Endothelial cell of umbilical vein (primary cell): ENCODE data around the gene NDUFA8. TPM values are rescaled to one million over a fixed set of nuclear protein-coding genes. Genes with fewer than 3 reads are reported as not detected.

Experiments
- BruUV-seq: library from RNA; stranded (reverse); fragments of 400-500 nt; replicated peaks from 2 replicates; lab custom pipeline; 2021; lab: Mats Ljungman, UMichigan
- CTCF ChIA-PET: fragments of 300-600, 350-600 bp; sonication (Branson Sonifier 250); formaldehyde crosslinking; loops from one replicate; lab custom pipeline; 2021; ENCODE audit warnings: antibody characterized with exemption, inconsistent platforms; lab: Charles Lee
- POLR2A ChIA-PET: fragments of 300-600, 350-600 bp; sonication (Branson Sonifier 250); formaldehyde crosslinking; loops from one replicate; lab custom pipeline; 2021; ENCODE audit warnings: antibody characterized with exemption, inconsistent platforms; lab: Charles Lee
- DNase-seq: peaks from one replicate; pipeline ENCODE4 v3.0.0-alpha.2; 2011; ENCODE audit warnings: low read depth, low spot score
- FAIRE-seq: peaks from 2 replicates; lab custom pipeline; 2011; peaks lifted over from hg19 to GRCh38; lab: Jason Lieb, UNC
- H2AFZ ChIP-seq: 2 replicates; pipeline ENCODE4 v1.6.0; 2012; ENCODE audit warnings: low read depth, low read length, control low read depth, inconsistent platforms
- H3K27ac ChIP-seq: 2 replicates; pipeline ENCODE4 v1.5.1; 2011; ENCODE audit warnings: low read depth, mild to moderate bottlenecking, control low read depth, low read length, moderate library complexity; ENCODE audit not compliant: insufficient read depth
- H3K27me3 ChIP-seq, 2 experiments: 2 replicates each; pipeline versions ENCODE4 v1.6.0 to v1.6.1; 2011; ENCODE audit warnings: low read length in 2 of 2, mixed read lengths in 1 of 2; ENCODE audit not compliant: control insufficient read depth in 2 of 2, insufficient read depth in 2 of 2
- H3K36me3 ChIP-seq, 2 experiments: 2 replicates in 1 of 2; 3 replicates in 1 of 2; pipeline ENCODE4 v1.5.1; 2011; ENCODE audit warnings: low read length in 2 of 2, mild to moderate bottlenecking in 1 of 2, moderate library complexity in 1 of 2; ENCODE audit not compliant: control insufficient read depth in 2 of 2, insufficient read depth in 2 of 2; ENCODE audit errors: extremely low read depth in 1 of 2
- H3K4me1 ChIP-seq: 3 replicates; pipeline ENCODE4 v1.5.1; 2011; ENCODE audit warnings: mild to moderate bottlenecking, low read length; ENCODE audit not compliant: control insufficient read depth, insufficient read depth; ENCODE audit errors: extremely low read depth
- H3K4me2 ChIP-seq: 2 replicates; pipeline ENCODE4 v1.6.1; 2011; ENCODE audit warnings: low read length, control low read depth, mixed read lengths; ENCODE audit not compliant: insufficient read depth
- H3K4me3 ChIP-seq, 3 experiments: fragments of 200-600 bp in 1 of 3; sonication (generic), shearing (Covaris generic) in 1 of 3; replicated peaks in 1 of 3; 2 replicates each; pipeline ENCODE4 v1.5.1; 2011 to 2016; ENCODE audit warnings: control low read depth in 3 of 3, low read length in 3 of 3, mild to moderate bottlenecking in 2 of 3, inconsistent platforms in 1 of 3, low read depth in 1 of 3, moderate library complexity in 1 of 3; ENCODE audit not compliant: insufficient read depth in 1 of 3
- H3K79me2 ChIP-seq: 2 replicates; pipeline ENCODE4 v1.6.0; 2012; ENCODE audit warnings: low read length, inconsistent platforms; ENCODE audit not compliant: control insufficient read depth, insufficient read depth
- H3K9ac ChIP-seq: replicated peaks from 2 replicates; pipeline ENCODE3; 2011; ENCODE audit warnings: low read length, control low read depth; ENCODE audit not compliant: insufficient read depth; ENCODE audit errors: extremely low read depth
- H3K9me1 ChIP-seq: replicated peaks from 3 replicates; pipeline ENCODE4 v1.6.0; 2011; ENCODE audit warnings: mild to moderate bottlenecking, low read length; ENCODE audit not compliant: control insufficient read depth, insufficient read depth; ENCODE audit errors: extremely low read depth
- H3K9me3 ChIP-seq: replicated peaks from 2 replicates; pipeline ENCODE4 v1.5.1; 2012; ENCODE audit warnings: low read length, inconsistent platforms; ENCODE audit not compliant: control insufficient read depth, insufficient read depth
- H4K20me1 ChIP-seq: replicated peaks from 2 replicates; pipeline ENCODE3; 2011; ENCODE audit warnings: mild to moderate bottlenecking, low read length; ENCODE audit not compliant: control insufficient read depth, insufficient read depth; ENCODE audit errors: extremely low read depth
- CTCF ChIP-seq, 2 donors: IDR thresholded peaks; 1 replicate in 1 of 2; 2 replicates in 1 of 2; pipeline ENCODE4 v1.5.1; 2011; ENCODE audit warnings: low read length in 2 of 2, mild to moderate bottlenecking in 2 of 2, moderate library complexity in 2 of 2, control low read depth in 1 of 2, inconsistent platforms in 1 of 2, low read depth in 1 of 2; ENCODE audit not compliant: insufficient read depth in 1 of 2; ENCODE audit errors: extremely low read depth in 1 of 2
- EZH2 ChIP-seq: IDR thresholded peaks from 2 replicates; pipeline ENCODE4 v1.6.1; 2012; ENCODE audit warnings: borderline replicate concordance, low read depth, mild to moderate bottlenecking, moderate library complexity, low read length, inconsistent platforms; ENCODE audit not compliant: severe bottlenecking
- FOS ChIP-seq: IDR thresholded peaks from 2 replicates; pipeline ENCODE4 v1.6.1; 2011; ENCODE audit warnings: mild to moderate bottlenecking, low read length, moderate library complexity, borderline replicate concordance; ENCODE audit not compliant: insufficient read depth
- GATA2 ChIP-seq: IDR thresholded peaks from 2 replicates; pipeline ENCODE4 v1.7.0; 2011; ENCODE audit warnings: low read depth, mild to moderate bottlenecking, moderate library complexity, mixed read lengths, low read length; ENCODE audit not compliant: insufficient read length, insufficient read depth
- JUN ChIP-seq: IDR thresholded peaks from 2 replicates; pipeline ENCODE4 v1.6.1; 2011; ENCODE audit warnings: borderline replicate concordance, low read depth; ENCODE audit not compliant: insufficient read length, insufficient read depth
- MYC ChIP-seq: IDR thresholded peaks from one replicate; pipeline ENCODE4 v1.6.1; 2011; ENCODE audit warnings: mild to moderate bottlenecking, low read depth, low read length
- POLR2A ChIP-seq: IDR thresholded peaks from 2 replicates; pipeline ENCODE4 v1.6.1; 2012; ENCODE audit warnings: low read depth, mild to moderate bottlenecking, control low read depth, low read length
- POLR2AphosphoS5 ChIP-seq: IDR thresholded peaks from 2 replicates; pipeline ENCODE4 v1.6.1; 2012; ENCODE audit warnings: low read depth, mild to moderate bottlenecking, control low read depth, low read length, moderate library complexity; ENCODE audit not compliant: insufficient read depth
- dilution Hi-C: fragments of 300-500 bp; cut with MboI; formaldehyde crosslinking; loops from one replicate; pipeline ENCODE4 v1.15.0; 2019; ENCODE audit warnings: low sequenced_read_pairs; ENCODE audit not compliant: extremely low pct_ligation_motif_present
- intact Hi-C: fragments of 100-400 bp; cut with micrococcal nuclease; formaldehyde crosslinking; loops from one replicate; pipeline ENCODE4 v1.10.0; 2022
- polyA plus RNA-seq, 4 experiments: library from polyadenylated mRNA; depleted of rRNA in 3 of 4; stranded (reverse) in 3 of 4; unstranded in 1 of 4; fragments of >200 nt; gene quantifications; 2 replicates each; pipeline versions ENCODE4 v1.2.1 to v1.2.3, GENCODE V29; 2011 to 2012; ENCODE audit warnings: missing spikeins in 1 of 4
- total RNA-seq: library from RNA; stranded (reverse); gene quantifications from 2 replicates; pipeline ENCODE4 v1.2.3, GENCODE V29; 2021
- TF ChIP-seq, protein P1 (sequence below): IDR thresholded peaks from 2 replicates; pipeline ENCODE4 v1.6.1; 2011; ENCODE audit not compliant: insufficient read depth, insufficient read length

Gene NDUFA8
- total and polyA plus RNA-seq, 2 donors (not counting 3 experiments of a cell fraction or from before 2014, with no cell fraction given) = 68.2 to 100 TPM

DNA sequence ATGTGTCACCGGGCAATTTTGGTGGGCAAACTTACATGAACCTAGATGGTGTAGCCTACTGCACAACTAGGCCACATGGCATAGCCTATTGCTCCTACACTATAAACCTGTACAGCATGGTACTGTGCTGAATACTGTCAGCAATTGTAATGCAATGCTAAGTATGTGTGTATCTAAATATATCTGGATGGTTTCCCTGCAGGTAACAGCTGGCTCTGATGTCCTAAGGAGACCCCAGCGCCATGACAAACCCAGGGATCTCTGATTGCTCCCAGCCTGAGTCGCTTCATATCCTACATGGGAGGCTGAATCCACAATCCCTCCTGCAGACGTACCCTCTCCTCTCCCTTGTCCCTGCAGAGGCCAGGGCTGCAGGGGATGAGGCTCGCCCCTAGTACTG, 39.9 kb downstream of the NDUFA8 start:
- no peak overlapping the region for H3K9ac ChIP-seq
- H3K27me3 ChIP-seq = peaks cover 0 to 5% of the 10 kb centered on the region in 2 experiments
- intact Hi-C loops (no loop called here), dilution Hi-C loops (loop anchor here (25.0 kb wide), 1 partner anchor 243 kb away; the partner anchor contains the start of gene PTGS1)
- H4K20me1 ChIP-seq = no peaks in the 10 kb centered on the region
- TF ChIP-seq, protein P1, sequence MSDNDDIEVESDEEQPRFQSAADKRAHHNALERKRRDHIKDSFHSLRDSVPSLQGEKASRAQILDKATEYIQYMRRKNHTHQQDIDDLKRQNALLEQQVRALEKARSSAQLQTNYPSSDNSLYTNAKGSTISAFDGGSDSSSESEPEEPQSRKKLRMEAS = no peak
- TF ChIP-seq MYC (no peak), FOS (no peak)
- POLR2A ChIA-PET = no interaction called here
- H3K4me3 ChIP-seq = no peak overlapping the region
- BruUV-seq = no TSS peak
- no peak overlapping the region for H3K4me2 ChIP-seq
- no peak for FAIRE-seq
- H3K9me1 ChIP-seq = no peaks in the 10 kb centered on the region
- no peaks in the 10 kb centered on the region for H3K79me2 ChIP-seq
- H3K9me3 ChIP-seq = no peaks in the 10 kb centered on the region
- CTCF ChIA-PET = interaction anchor here (9.4 to 14.3 kb wide), 2 partner anchors 22 to 230 kb away, joined by 331 to 576 read pairs; no protein-coding TSS in a partner anchor
- no peak overlapping the region for H2AFZ ChIP-seq
- no peak overlapping the region for H3K27ac ChIP-seq
- H3K36me3 ChIP-seq = no peaks in the 10 kb centered on the region
- H3K4me1 ChIP-seq = no peaks in the 10 kb centered on the region
- DNase-seq = no peak

- intact Hi-C loops = no loop called here
- dilution Hi-C loops = loop anchor here (25.0 kb wide), 1 partner anchor 243 kb away; the partner anchor contains the start of gene PTGS1
- Histone ChIP-seq H3K9ac (no peak overlapping the region), H3K9me1 (no peaks in the 10 kb centered on the region), H3K4me3 (no peak overlapping the region), H3K9me3 (no peaks in the 10 kb centered on the region), H3K27me3 (peaks cover 0 to 5% of the 10 kb centered on the region in 2 experiments), H3K36me3 (no peaks in the 10 kb centered on the region), H3K27ac (no peak overlapping the region), H2AFZ (no peak overlapping the region), H3K79me2 (no peaks in the 10 kb centered on the region), H3K4me2 (no peak overlapping the region), H3K4me1 (no peaks in the 10 kb centered on the region), H4K20me1 (no peaks in the 10 kb centered on the region)
- DNase-seq = no peak
- ChIA-PET POLR2A (interaction anchor here (0.6 kb wide), 1 partner anchor 135 kb away, joined by 3 read pairs; no protein-coding TSS in a partner anchor), CTCF (interaction anchor here (9.4 to 14.3 kb wide), 2 partner anchors 22 to 230 kb away, joined by 331 to 576 read pairs; no protein-coding TSS in a partner anchor)
- BruUV-seq = no TSS peak
- no peak for FAIRE-seq
- TF ChIP-seq POLR2AphosphoS5 = no peak
- no peak for TF ChIP-seq POLR2A
- TF ChIP-seq MYC = no peak
- no peak for TF ChIP-seq FOS
- no peak for TF ChIP-seq CTCF (IDR thresholded peaks at IDR 0.05; ENCODE audit: extremely low read depth in 1 of 2, insufficient read depth in 1 of 2, low read depth in 1 of 2, low read length in 2 of 2)
- TF ChIP-seq EZH2 = no peak
- no peak for TF ChIP-seq GATA2
- TF ChIP-seq JUN = no peak
- TF ChIP-seq, protein P1 = no peak
Measured at GRCh38 chr9:122119166-122119521, 40.4 kb downstream of the NDUFA8 start.
